ENCODE measurements around the gene SDHA. TPM values are rescaled to one million over a fixed set of nuclear protein-coding genes. Genes with fewer than 3 reads are reported as not detected.

The SDHA gene
- total and polyA plus RNA-seq, 2 of the 8 experiments (the other 6 are each of a cell fraction or from before 2014, with no cell fraction given), result 59.7 to 87.3 TPM

DNA sequence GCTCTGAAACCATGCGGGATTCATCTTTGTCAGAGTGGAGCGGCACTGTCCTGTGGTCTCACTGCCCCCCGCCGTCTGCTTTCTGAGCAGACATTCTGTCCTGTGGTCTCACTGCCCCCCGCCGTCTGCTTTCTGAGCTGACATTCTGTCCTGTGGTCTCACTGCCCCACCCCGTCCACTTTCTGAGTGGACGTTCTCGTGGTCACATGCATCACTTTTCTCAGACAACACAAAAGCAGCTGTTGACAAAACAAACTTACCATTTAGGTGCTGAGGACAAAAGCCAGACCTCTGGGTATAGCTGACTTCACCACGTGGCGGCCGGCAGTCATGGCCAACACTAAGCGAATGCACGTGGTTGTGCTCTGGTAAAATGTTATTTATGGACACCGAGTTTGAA lies 24.0 kb upstream of the SDHA start (continued):
- TF ChIP-seq CHD7 (IDR thresholded peaks at IDR 0.05; ENCODE audit: insufficient replicate concordance, low read length), result no peak
- TF ChIP-seq BCL11A (IDR thresholded peaks at IDR 0.05; ENCODE audit: low read depth in 2 of 2, low read length in 2 of 2), result no peak
- TF ChIP-seq RFX5 (IDR thresholded peaks at IDR 0.05; ENCODE audit: borderline replicate concordance, low read depth, low read length), result no peak
- TF ChIP-seq BACH1 (IDR thresholded peaks at IDR 0.05; ENCODE audit: low read length), result no peak
- no peak for TF ChIP-seq CHD2 (IDR thresholded peaks at IDR 0.05; ENCODE audit: low read length)
- TF ChIP-seq CREB1 (IDR thresholded peaks at IDR 0.05), result no peak
- no peak for TF ChIP-seq SIRT6 (IDR thresholded peaks at IDR 0.05; ENCODE audit: low read length)
